ENCODE measurements around the gene GDE1.
A peak's percentile ranks its signal among the peaks of the same experiment; 100 is the strongest.

GRCh38 chr16:19555186-19555937 lies 33.5 kb upstream of the GDE1 start, which contains the start of gene VPS35L:
- TF ChIP-seq CTCF (IDR thresholded peaks at IDR 0.05; ENCODE audit: low read depth, low read length, missing input control) (peak; percentile 53), EGR1 (IDR thresholded peaks at IDR 0.05; ENCODE audit: low read depth in 2 of 2) (peak in 1 of 2 donors; percentile 40), MAX (IDR thresholded peaks at IDR 0.05) (peak; percentile 82), YY1 (IDR thresholded peaks at IDR 0.05) (peak; percentile 100), SP1 (IDR thresholded peaks at IDR 0.05) (peak; percentile 56), REST (IDR thresholded peaks at IDR 0.05) (peak; percentile 51), GABPA (IDR thresholded peaks at IDR 0.05 in 1 of 2, conservative IDR thresholded peaks at IDR 0.05 in 1 of 2) (peak in 1 of 2 donors; percentile 71), FOXA1 (IDR thresholded peaks at IDR 0.05) (no peak)
